ENCODE data around the gene ARPC3. TPM values are rescaled to one million over a fixed set of nuclear protein-coding genes. Genes with fewer than 3 reads are reported as not detected.
"Not testable (repeated sequence)": the region's sequence is repeated elsewhere in the genome, so short reads cannot be mapped to it uniquely, and the experiment has no call there.

ARPC3 gene
- total RNA-seq, 1 donor from 2014 or later: 121 TPM

- FAIRE-seq (no peak), DNase-seq (ENCODE audit: low spot score in 2 of 2) (no peak)
Measured at GRCh38 chr12:110421159-110421661, 28.9 kb downstream of the ARPC3 start.

- DNase-seq (ENCODE audit: low spot score in 2 of 2); FAIRE-seq: not testable (repeated sequence)
Measured at GRCh38 chr12:110420644-110421043, 29.5 kb downstream of the ARPC3 start.

DNA sequence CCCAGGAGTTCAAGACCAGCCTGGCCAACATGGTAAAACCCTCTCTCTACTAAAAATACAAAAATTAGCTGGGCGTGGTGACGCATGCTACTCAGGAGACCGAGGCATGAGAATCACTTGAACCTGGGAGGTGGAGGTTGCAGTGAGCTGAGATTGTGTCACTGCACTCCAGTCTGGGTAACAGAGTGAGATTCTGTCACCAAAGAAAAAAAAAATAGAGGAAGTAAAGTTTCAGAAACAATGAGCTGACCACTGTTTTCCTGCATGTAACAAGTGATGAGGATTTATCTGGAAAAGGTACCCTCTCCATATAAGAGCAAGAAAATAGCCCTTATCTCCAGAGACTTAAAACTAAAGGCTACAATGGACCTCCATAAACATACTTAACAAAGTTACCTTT is 33.0 kb downstream of the ARPC3 start:
- DNase-seq (ENCODE audit: low spot score in 2 of 2); FAIRE-seq: not testable (repeated sequence)

GRCh38 chr12:110410086-110410485 is 40.1 kb downstream of the ARPC3 start:
- not testable (repeated sequence) for DNase-seq (ENCODE audit: low spot score in 2 of 2); FAIRE-seq

- DNase-seq (ENCODE audit: low spot score in 2 of 2); FAIRE-seq: not testable (repeated sequence)
Measured at GRCh38 chr12:110405126-110405662, 44.9 kb downstream of the ARPC3 start.

GRCh38 chr12:110403976-110404682 is 46.0 kb downstream of the ARPC3 start:
- FAIRE-seq: no peak
- DNase-seq (ENCODE audit: low spot score in 2 of 2): peak; percentile 54 to 62

- FAIRE-seq: no peak
Measured at GRCh38 chr12:110403146-110403975, 46.8 kb downstream of the ARPC3 start, which contains the start of gene ANAPC7. ANAPC7 (minus strand) TSS chr12:110403708; CDS start chr12:110403627, 81 bp downstream.

More at GRCh38 chr12:110403146-110403975, 46.8 kb downstream of the ARPC3 start, which contains the start of gene ANAPC7:
- DNase-seq (ENCODE audit: low spot score in 2 of 2): peak; percentile 84 to 85

Small RNAs within 50 kb of the gene (small RNA-seq; reads per million reads assigned to genes)
- not detected for gene RF00278

Other genes starting within 250 kb of the ARPC3 start
- gene ATP2A2, start 169.1 kb downstream of the ARPC3 start, total RNA-seq: 149 TPM
- 44.0 TPM for gene ANAPC7, start 46.6 kb downstream of the ARPC3 start, total RNA-seq
- 21.6 TPM for gene GPN3, start 17.9 kb upstream of the ARPC3 start, total RNA-seq
- 39.1 TPM for gene FAM216A, start 18.5 kb upstream of the ARPC3 start, total RNA-seq
- 106 TPM for gene VPS29, start 51.8 kb upstream of the ARPC3 start, total RNA-seq
- gene RAD9B, start 52.0 kb upstream of the ARPC3 start, total RNA-seq: 1.2 TPM
- 8.2 TPM for gene PPTC7, start 133.0 kb upstream of the ARPC3 start, total RNA-seq
- 35.9 TPM for gene TCTN1, start 163.8 kb upstream of the ARPC3 start, total RNA-seq
- gene HVCN1, start 238.8 kb upstream of the ARPC3 start, total RNA-seq: 7.3 TPM